Muscle layer of duodenum (tissue), 2 donors: ENCODE measurements around the gene PEX14.

Source experiments
- H3K27ac ChIP-seq: one replicate; pipeline ENCODE4 v1.7.0; 2013; ENCODE audit warnings: mild to moderate bottlenecking, low read length
- H3K27me3 ChIP-seq: one replicate; pipeline ENCODE4 v1.7.0; 2013; ENCODE audit warnings: low read depth, mild to moderate bottlenecking, control low read depth, low read length
- H3K36me3 ChIP-seq, 2 donors: one replicate each; pipeline ENCODE4 v1.7.0; 2013; ENCODE audit warnings: low read length in 2 of 2, control low read depth in 1 of 2, mild to moderate bottlenecking in 1 of 2; ENCODE audit not compliant: insufficient read depth in 2 of 2, control insufficient read depth in 1 of 2
- H3K4me1 ChIP-seq, 2 donors: one replicate each; pipeline ENCODE4 v1.7.0; 2013; ENCODE audit warnings: low read length in 2 of 2, mild to moderate bottlenecking in 2 of 2, control low read depth in 1 of 2, moderate library complexity in 1 of 2; ENCODE audit not compliant: insufficient read depth in 2 of 2, control insufficient read depth in 1 of 2
- H3K4me3 ChIP-seq, 2 donors: one replicate each; pipeline ENCODE4 v1.7.0; 2013; ENCODE audit warnings: low read length in 2 of 2, low read depth in 1 of 2, mild to moderate bottlenecking in 1 of 2
- H3K9me3 ChIP-seq, 2 donors: one replicate each; pipeline ENCODE4 v1.7.0; 2013; ENCODE audit warnings: low read length in 2 of 2, control low read depth in 1 of 2, mild to moderate bottlenecking in 1 of 2; ENCODE audit not compliant: control insufficient read depth in 1 of 2
- donor health status: healthy.

PEX14 gene

DNA sequence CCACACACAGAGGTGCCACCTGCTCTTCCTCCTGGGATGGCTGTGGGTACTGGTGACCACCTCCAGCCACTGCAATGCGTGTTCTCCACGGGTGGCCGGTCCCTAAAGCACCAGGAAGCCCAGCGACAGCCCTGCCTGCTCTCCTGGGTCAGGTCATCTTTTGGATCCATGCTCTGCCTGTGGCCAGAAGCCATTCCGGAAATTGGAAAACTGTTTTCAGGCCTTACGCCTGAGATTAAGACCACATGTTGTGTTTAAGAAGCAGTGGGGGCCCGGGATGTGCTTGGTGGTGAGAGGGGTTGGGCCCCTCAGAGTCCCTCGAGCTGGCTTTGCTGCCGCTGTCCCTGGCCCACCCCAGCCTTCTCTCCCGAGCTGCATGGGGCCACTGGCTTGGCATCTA is 150.8 kb downstream of the PEX14 start:
- Histone ChIP-seq H3K27ac (no peak overlapping the region), H3K4me1 (peaks cover 0 to 7% of the 10 kb centered on the region in 2 donors), H3K4me3 (no peak overlapping the region), H3K27me3 (no peaks in the 10 kb centered on the region), H3K36me3 (peaks cover 14 to 32% of the 10 kb centered on the region in 2 donors), H3K9me3 (no peaks in the 10 kb centered on the region)

DNA sequence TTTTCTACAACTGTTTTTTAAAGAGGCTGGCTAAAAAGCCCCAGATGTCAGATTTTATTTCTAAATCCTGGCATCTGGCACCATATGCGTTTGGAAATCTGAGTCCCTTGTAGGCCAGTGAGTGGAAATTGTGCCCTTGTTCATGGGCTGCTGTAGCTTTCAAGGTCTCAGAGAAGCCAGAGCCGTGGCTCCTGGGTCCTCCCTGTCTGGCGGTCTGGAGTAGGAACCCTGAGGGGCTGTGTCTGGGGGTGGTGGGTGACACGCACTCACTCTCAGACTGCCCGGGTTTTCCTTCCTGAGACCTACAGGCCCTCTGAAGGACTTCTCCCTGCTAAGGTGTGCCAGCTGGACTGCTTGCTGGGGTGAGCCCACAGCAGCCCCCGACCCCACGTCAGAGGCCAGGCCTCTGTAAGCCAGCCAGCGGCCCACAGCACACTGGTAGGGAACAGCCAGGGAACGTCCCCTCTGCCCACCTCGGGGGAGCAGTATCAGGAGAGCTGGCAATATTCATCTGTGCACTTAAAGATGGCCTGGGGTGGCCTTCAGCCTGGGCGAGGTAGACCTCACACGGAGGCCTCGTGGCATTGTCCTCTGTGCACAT is 151.5 kb downstream of the PEX14 start:
- Histone ChIP-seq H3K27me3 (no peaks in the 10 kb centered on the region), H3K4me3 (no peak overlapping the region), H3K9me3 (no peaks in the 10 kb centered on the region), H3K4me1 (peaks cover 0 to 7% of the 10 kb centered on the region in 2 donors), H3K27ac (no peak overlapping the region), H3K36me3 (peaks cover 14 to 32% of the 10 kb centered on the region in 2 donors)

DNA sequence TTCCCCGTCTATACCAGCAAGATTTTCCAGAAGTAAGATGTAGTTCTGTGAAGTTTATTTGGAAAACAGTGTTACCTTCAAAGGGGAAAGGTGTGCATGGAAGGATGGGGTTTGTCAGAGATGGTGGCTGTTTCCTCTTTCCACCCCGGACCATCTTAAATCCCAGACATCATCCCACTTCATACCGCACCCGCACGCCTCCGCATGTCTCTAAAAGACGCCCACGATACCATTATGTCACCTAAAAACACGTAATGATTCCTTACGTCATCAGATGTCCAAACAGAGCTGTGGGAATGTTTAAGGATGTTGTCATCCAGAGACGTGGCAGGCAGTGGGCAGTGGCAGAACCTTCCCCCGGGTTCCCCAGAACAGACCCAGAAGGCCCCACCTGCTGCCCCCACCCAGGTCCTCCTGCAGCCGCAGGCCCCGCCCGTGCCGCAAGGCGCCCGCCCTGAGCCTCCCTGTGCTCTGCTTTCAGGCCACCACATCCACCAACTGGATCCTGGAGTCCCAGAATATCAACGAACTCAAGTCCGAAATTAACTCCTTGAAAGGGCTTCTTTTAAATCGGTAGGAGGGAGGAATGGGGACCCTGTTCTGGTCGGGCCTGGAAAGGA is 152.2 kb downstream of the PEX14 start:
- H3K36me3 ChIP-seq: peaks cover 14 to 29% of the 10 kb centered on the region in 2 donors
- H3K4me1 ChIP-seq: peaks cover 0 to 7% of the 10 kb centered on the region in 2 donors
- H3K9me3 ChIP-seq: no peaks in the 10 kb centered on the region
- H3K27ac ChIP-seq: no peak overlapping the region
- no peaks in the 10 kb centered on the region for H3K27me3 ChIP-seq
- H3K4me3 ChIP-seq: no peak overlapping the region

DNA sequence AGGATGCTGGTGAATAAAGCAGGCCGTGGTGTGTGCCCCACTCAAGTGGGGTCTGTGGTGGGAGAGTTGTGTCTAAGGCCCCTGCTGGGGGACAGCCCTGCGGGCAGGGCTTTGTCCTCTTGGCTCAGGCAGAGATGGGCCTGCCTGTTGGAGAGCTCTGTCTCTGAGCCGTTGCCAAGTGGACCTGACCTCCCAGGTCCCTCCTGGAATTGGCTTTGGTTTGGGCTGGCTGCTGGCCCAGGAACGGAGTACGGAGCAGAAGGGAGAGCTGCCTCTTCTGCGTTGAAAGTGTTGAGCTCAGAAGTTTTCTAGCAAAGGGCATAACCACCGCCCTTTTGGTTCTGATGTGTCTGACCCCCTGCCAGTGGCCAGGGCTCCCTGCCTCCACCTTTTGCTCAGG is 153.9 kb downstream of the PEX14 start:
- Histone ChIP-seq H3K9me3 (no peaks in the 10 kb centered on the region), H3K27me3 (no peaks in the 10 kb centered on the region), H3K27ac (no peak overlapping the region), H3K36me3 (peaks cover 2 to 23% of the 10 kb centered on the region in 2 donors), H3K4me3 (no peak overlapping the region), H3K4me1 (peaks cover 0 to 7% of the 10 kb centered on the region in 2 donors)

DNA sequence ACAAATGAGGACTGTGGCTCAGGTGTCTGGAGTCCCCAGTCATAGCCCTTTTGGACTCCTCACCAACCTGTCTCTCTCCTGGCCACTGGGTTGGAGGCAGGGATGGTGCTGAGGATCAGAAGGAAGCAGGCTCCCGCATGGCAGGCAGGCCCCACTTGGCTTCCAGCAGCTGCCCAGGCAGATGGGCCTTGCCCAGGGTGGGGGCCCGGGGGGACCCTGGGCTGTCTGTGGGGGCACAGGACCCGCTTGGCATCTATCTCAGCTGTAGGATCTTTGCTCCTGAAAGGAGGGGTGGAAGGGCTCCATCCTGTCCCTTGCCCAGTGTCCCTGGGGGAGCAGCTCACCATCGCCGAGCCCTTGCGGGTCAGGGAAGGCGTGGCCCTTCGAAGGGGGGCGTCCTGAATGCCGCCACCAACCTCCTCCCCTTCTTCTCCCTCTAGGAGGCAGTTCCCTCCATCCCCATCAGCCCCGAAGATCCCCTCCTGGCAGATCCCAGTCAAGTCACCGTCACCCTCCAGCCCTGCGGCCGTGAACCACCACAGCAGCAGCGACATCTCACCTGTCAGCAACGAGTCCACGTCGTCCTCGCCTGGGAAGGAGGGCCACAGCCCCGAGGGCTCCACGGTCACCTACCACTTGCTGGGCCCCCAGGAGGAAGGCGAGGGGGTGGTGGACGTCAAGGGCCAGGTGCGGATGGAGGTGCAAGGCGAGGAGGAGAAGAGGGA is 154.5 kb downstream of the PEX14 start:
- H3K4me3 ChIP-seq: no peak overlapping the region
- H3K36me3 ChIP-seq: peaks cover 0 to 17% of the 10 kb centered on the region in 2 donors
- no peak overlapping the region for H3K27ac ChIP-seq
- H3K27me3 ChIP-seq: no peaks in the 10 kb centered on the region
- no peaks in the 10 kb centered on the region for H3K9me3 ChIP-seq
- H3K4me1 ChIP-seq: peaks cover 0 to 7% of the 10 kb centered on the region in 2 donors

DNA sequence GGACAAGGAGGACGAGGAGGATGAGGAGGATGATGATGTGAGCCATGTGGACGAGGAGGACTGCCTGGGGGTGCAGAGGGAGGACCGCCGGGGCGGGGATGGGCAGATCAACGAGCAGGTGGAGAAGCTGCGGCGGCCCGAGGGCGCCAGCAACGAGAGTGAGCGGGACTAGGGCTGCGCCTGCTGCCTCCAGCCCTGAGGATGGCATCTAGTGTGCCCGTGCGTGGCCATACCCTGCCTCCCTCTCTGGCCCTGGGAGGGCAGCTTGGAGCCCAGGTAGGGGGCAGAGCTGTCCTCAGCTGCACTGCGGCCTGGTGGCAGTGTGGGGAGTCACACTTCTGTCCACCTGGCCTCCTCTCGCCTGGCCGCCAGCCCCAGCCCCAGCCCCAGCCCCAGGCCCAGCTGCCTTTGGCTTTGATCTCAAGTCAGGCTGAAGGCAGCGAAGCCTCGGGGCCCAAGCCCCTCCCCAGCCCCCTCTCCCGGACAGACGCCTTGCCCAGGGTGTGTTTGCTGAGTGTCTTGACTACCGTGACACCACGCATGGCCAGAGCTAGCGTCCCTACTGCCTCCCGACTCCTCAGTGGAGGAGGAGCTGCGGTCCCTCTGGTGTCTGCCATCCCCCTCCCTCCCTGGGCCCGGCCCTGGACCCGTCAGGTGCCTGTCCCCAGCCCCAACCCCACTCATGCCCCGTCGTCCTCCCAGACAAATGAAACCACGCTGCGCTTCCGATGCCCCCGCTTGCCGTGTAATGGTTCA is 155.2 kb downstream of the PEX14 start:
- Histone ChIP-seq H3K36me3 (peaks cover 0 to 9% of the 10 kb centered on the region in 2 donors), H3K9me3 (no peaks in the 10 kb centered on the region), H3K27me3 (no peaks in the 10 kb centered on the region), H3K27ac (no peak overlapping the region), H3K4me3 (no peak overlapping the region), H3K4me1 (peaks cover 0 to 12% of the 10 kb centered on the region in 2 donors)

DNA sequence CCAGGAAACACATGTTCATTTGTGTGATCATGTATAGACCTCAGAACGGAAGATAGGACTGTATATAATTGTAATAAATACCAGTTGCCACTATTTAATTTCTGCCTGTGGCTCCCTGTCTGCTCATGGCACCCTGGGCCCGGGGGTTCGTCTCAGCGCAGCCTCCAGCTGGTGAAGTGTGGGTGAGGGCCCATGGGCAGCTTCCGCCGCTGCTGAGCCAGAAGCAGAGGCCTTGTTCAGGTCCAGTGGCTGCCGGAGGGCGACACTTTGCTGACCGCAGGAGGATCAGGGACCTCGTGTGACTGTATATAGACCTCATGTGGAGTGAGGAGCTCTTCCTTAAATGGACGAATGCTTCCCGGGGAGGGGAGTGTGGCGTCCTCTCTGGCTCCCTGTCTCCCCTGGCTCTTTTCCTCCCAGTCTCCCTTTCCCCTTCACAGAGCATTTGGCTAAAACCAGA is 155.9 kb downstream of the PEX14 start:
- Histone ChIP-seq H3K36me3 (peaks cover 0 to 9% of the 10 kb centered on the region in 2 donors), H3K9me3 (no peaks in the 10 kb centered on the region), H3K4me1 (peaks cover 0 to 18% of the 10 kb centered on the region in 2 donors), H3K27me3 (no peaks in the 10 kb centered on the region), H3K27ac (no peak overlapping the region), H3K4me3 (no peak overlapping the region)

DNA sequence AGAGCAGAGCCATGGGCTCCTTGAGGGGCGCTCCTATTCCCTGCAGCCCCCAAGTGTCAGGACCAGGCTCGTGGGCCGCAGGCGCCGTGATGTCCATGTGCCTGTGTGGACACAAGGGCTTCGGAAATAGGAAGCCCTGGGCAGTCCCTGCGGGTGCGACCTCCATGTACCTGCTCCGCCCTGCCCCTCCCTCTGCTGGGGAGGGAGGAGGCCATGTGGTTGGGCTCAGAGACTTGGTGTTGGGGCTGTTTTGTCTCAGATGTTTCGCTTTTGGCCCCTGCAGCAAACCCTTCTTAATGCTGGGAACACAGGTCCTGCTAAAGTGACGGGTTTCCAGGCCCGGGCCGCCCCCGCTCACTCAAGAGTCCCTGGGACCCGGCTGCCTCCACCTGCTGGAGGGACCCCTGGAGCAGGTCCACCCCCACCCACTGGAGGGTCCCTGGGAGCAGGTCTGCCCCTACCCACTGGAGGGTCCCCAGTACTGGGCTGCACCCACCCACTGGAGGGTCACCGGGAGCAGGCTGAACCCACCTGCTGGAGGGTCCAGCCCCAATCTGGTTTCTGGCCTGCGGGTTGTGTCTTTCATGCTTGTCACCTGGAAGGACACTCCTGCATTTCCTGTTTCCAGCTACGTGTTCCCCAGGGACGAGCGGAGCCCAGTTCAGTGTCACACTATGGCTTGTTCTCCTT is 156.5 kb downstream of the PEX14 start:
- no peak overlapping the region for H3K27ac ChIP-seq
- H3K4me1 ChIP-seq: peaks cover 0 to 18% of the 10 kb centered on the region in 2 donors
- no peaks in the 10 kb centered on the region for H3K27me3 ChIP-seq
- no peaks in the 10 kb centered on the region for H3K9me3 ChIP-seq
- peaks cover 0 to 7% of the 10 kb centered on the region in 2 donors for H3K36me3 ChIP-seq
- no peak overlapping the region for H3K4me3 ChIP-seq

DNA sequence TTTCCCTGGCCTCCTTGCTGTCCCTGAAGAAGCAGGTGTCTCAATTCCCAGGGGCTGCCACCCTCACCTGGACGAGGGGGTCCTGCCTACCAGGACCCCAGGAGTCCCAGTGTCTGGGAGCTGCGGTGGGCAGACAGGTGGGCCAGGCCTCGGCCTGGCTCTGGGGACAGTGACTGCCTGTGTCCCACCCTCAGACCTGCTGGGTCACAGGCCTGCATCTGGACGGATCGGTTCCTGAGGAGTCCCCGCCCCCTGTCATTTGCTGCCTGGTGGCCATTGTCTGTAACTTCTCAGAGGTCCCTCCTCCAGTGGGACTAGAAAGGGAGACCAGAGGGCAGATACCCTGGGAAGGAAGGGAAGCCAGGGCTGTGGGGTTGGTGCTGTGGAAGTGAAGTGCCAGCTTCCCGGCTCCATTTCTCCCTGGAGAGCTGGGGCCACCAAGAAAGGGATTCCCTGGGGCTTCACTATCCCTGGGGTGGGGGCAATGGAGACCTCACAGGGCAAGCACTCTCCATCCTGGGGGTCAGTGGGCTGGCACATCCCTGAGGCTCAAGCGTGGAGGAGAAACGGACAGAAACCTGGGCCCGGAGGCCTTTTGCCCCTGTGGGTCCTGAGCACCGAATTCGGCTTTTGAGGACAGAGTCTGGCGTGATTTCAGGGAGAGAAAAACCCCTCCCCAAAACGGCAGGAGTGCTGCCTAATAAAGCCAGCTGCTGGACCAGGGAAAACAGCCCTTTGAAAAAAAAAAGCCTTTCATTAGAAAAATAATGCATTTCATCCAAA is 157.3 kb downstream of the PEX14 start:
- peaks cover 0 to 18% of the 10 kb centered on the region in 2 donors for H3K4me1 ChIP-seq
- peaks cover 0 to 6% of the 10 kb centered on the region in 2 donors for H3K36me3 ChIP-seq
- H3K27me3 ChIP-seq: no peaks in the 10 kb centered on the region
- no peak overlapping the region for H3K4me3 ChIP-seq
- H3K9me3 ChIP-seq: no peaks in the 10 kb centered on the region
- no peak overlapping the region for H3K27ac ChIP-seq

DNA sequence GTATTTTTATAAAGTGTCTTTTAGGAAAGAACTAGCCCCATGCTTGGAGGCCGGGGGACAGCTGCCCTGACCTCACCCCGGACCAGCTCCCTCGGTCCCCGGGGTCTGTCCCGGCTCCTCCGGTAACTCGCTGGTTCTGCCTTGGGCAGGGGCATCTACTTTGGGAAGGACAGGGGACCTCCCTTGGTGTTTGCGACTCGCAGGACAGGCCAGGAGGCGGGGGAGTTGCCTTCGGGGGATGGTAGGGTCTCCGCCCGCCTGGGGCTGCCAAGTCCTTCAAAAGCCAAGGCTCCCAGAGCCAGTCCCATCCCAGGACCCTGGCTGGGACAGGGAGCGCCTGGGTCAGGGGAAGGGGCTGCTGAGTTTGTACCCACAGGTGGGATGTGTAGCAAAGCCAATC is 157.9 kb downstream of the PEX14 start:
- Histone ChIP-seq H3K4me3 (no peak overlapping the region), H3K36me3 (peaks cover 0 to 6% of the 10 kb centered on the region in 2 donors), H3K27ac (no peak overlapping the region), H3K9me3 (no peaks in the 10 kb centered on the region), H3K27me3 (no peaks in the 10 kb centered on the region), H3K4me1 (peaks cover 0 to 18% of the 10 kb centered on the region in 2 donors)
